Measurements from ENCODE around the gene INVS.

GRCh38 chr9:100117316-100117715 is 18.3 kb downstream of the INVS start:
- TF ChIP-seq CTCF (IDR thresholded peaks at IDR 0.05; ENCODE audit: low read depth, low read length, poor library complexity, severe bottlenecking) (no peak), EZH2phosphoT487 (IDR thresholded peaks at IDR 0.05; ENCODE audit: borderline replicate concordance, low read length) (no peak)
